Panc1 (cell line): ENCODE results near the gene CST9L. TPM values are rescaled to one million over a fixed set of nuclear protein-coding genes. Genes with fewer than 3 reads are reported as not detected.

Experiments used
- ATAC-seq: fragments of 200-7000 bp; cut with Tn5 transposase; 2 replicates; pipeline ENCODE4 v1.9.1; 2020; ENCODE audit warnings: mild to moderate bottlenecking, moderate library complexity
- BruUV-seq: library from RNA; stranded (reverse); fragments of 400-500 nt; replicated peaks from 2 replicates; lab custom pipeline; 2021; lab: Mats Ljungman, UMichigan
- CTCF ChIA-PET: fragments of 300-600 bp; sonication (Branson Sonifier 250); formaldehyde crosslinking; loops from one replicate; lab custom pipeline; 2022; ENCODE audit warnings: antibody characterized with exemption; lab: Charles Lee
- POLR2A ChIA-PET: fragments of 300-600 bp; sonication (Branson Sonifier 250); formaldehyde crosslinking; loops from one replicate; lab custom pipeline; 2022; ENCODE audit warnings: antibody characterized with exemption; lab: Charles Lee
- DNase-seq: peaks from one replicate; pipeline ENCODE4 v3.0.0-alpha.2; 2010; ENCODE audit warnings: low read depth, low spot score
- H3K27ac ChIP-seq: 2 replicates; pipeline ENCODE4 v1.5.1; 2011; ENCODE audit warnings: mild to moderate bottlenecking, low read length, inconsistent platforms
- H3K27me3 ChIP-seq: fragments of 200-500 bp; sonication (Bioruptor generic); 2 replicates; pipeline ENCODE4 v1.6.0; 2014; ENCODE audit warnings: low read length, inconsistent platforms; ENCODE audit not compliant: control insufficient read depth, insufficient read depth
- H3K36me3 ChIP-seq: fragments of 200-500 bp; sonication (Bioruptor generic); 2 replicates; pipeline ENCODE4 v1.5.1; 2014; ENCODE audit warnings: inconsistent platforms, mild to moderate bottlenecking, low read length, moderate library complexity; ENCODE audit not compliant: control insufficient read depth, insufficient read depth
- H3K4me1 ChIP-seq: 2 replicates; pipeline ENCODE4 v1.5.1; 2011; ENCODE audit warnings: inconsistent platforms, mild to moderate bottlenecking, low read length, moderate library complexity; ENCODE audit not compliant: control insufficient read depth, insufficient read depth
- H3K4me3 ChIP-seq, 2 experiments: 2 replicates each; pipeline ENCODE4 v1.5.1; 2011 to 2012; ENCODE audit warnings: low read depth in 2 of 2, low read length in 2 of 2, mild to moderate bottlenecking in 2 of 2, inconsistent platforms in 1 of 2, moderate library complexity in 1 of 2
- H3K9me3 ChIP-seq: fragments of 200-500 bp; sonication (Bioruptor generic); 2 replicates; pipeline ENCODE4 v1.5.1; 2014; ENCODE audit warnings: low read depth, mild to moderate bottlenecking, inconsistent platforms, low read length, moderate library complexity; ENCODE audit not compliant: control insufficient read depth, insufficient read depth
- CTCF ChIP-seq: fragments of 450-650 bp; IDR thresholded peaks from 2 replicates; pipeline ENCODE4 v1.5.1; 2017; ENCODE audit warnings: mild to moderate bottlenecking
- POLR2AphosphoS5 ChIP-seq: IDR thresholded peaks from 2 replicates; pipeline ENCODE4 v1.6.1; 2012; ENCODE audit warnings: mild to moderate bottlenecking, low read depth, low read length, moderate library complexity
- REST ChIP-seq, 2 experiments: IDR thresholded peaks; 2 replicates each; pipeline ENCODE4 v1.6.1; 2011 to 2012; ENCODE audit warnings: low read depth in 2 of 2, control low read depth in 1 of 2, low read length in 1 of 2, mild to moderate bottlenecking in 1 of 2, moderate library complexity in 1 of 2; ENCODE audit not compliant: insufficient read depth in 1 of 2
- SIN3A ChIP-seq: IDR thresholded peaks from 2 replicates; pipeline ENCODE4 v1.6.1; 2012; ENCODE audit warnings: low read depth, mild to moderate bottlenecking, low read length, moderate library complexity, borderline replicate concordance; ENCODE audit not compliant: insufficient read depth
- TCF7L2 ChIP-seq: IDR thresholded peaks from 2 replicates; pipeline ENCODE4 v1.6.1; 2011; ENCODE audit warnings: mild to moderate bottlenecking, low read depth, low read length, inconsistent platforms
- in situ Hi-C: cut with HindIII; loops from 2 replicates; pipeline ENCODE4 v1.10.0; 2016; ENCODE audit warnings: low sequenced_read_pairs, low pct_unique_long_range_greater_than_20kb
- intact Hi-C: fragments of 100-400 bp; cut with micrococcal nuclease; formaldehyde crosslinking; loops from one replicate; pipeline ENCODE4 v1.10.0; 2022; ENCODE audit not compliant: unreplicated experiment
- total RNA-seq: library from RNA; stranded (reverse); gene quantifications from one replicate; pipeline ENCODE4 v1.2.1, GENCODE V29; 2021; ENCODE audit not compliant: unreplicated experiment

CST9L gene
- total RNA-seq, 1 experiment from 2014 or later: not detected

GRCh38 chr20:23548408-23548807, 19.9 kb downstream of the CST9L start:
- no peaks in the 10 kb centered on the region for H3K36me3 ChIP-seq
- no TSS peak for BruUV-seq
- ChIA-PET POLR2A (no interaction called here), CTCF (no interaction called here)
- H3K4me1 ChIP-seq: no peaks in the 10 kb centered on the region
- H3K4me3 ChIP-seq: no peak overlapping the region
- intact Hi-C loops: no loop called here
- H3K9me3 ChIP-seq: no peaks in the 10 kb centered on the region
- H3K27ac ChIP-seq: no peak overlapping the region
- DNase-seq (no peak), ATAC-seq (no peak)
- TF ChIP-seq POLR2AphosphoS5 (no peak), SIN3A (no peak), CTCF (no peak), REST (IDR thresholded peaks at IDR 0.05; ENCODE audit: insufficient read depth in 1 of 2, low read depth in 2 of 2, low read length in 1 of 2) (no peak), TCF7L2 (no peak)
- in situ Hi-C loops: no loop called here
- H3K27me3 ChIP-seq: no peaks in the 10 kb centered on the region; the same call in 1 of the 2 replicates

GRCh38 chr20:23547613-23548012, 20.7 kb downstream of the CST9L start:
- TF ChIP-seq SIN3A (no peak), TCF7L2 (no peak), REST (IDR thresholded peaks at IDR 0.05; ENCODE audit: insufficient read depth in 1 of 2, low read depth in 2 of 2, low read length in 1 of 2) (no peak), POLR2AphosphoS5 (no peak), CTCF (no peak)
- Histone ChIP-seq H3K27ac (no peak overlapping the region), H3K9me3 (no peaks in the 10 kb centered on the region), H3K4me3 (no peak overlapping the region), H3K36me3 (no peaks in the 10 kb centered on the region), H3K27me3 (no peaks in the 10 kb centered on the region; the same call in 1 of the 2 replicates), H3K4me1 (no peaks in the 10 kb centered on the region)
- DNase-seq (no peak), ATAC-seq (no peak)
- ChIA-PET POLR2A (no interaction called here), CTCF (no interaction called here)
- in situ Hi-C loops: no loop called here
- intact Hi-C loops: no loop called here
- no TSS peak for BruUV-seq
